ENCODE results near the gene TTC34.
"Not testable (repeated sequence)": the region's sequence is repeated elsewhere in the genome, so short reads cannot be mapped to it uniquely, and the experiment has no call there.

The TTC34 gene

DNA sequence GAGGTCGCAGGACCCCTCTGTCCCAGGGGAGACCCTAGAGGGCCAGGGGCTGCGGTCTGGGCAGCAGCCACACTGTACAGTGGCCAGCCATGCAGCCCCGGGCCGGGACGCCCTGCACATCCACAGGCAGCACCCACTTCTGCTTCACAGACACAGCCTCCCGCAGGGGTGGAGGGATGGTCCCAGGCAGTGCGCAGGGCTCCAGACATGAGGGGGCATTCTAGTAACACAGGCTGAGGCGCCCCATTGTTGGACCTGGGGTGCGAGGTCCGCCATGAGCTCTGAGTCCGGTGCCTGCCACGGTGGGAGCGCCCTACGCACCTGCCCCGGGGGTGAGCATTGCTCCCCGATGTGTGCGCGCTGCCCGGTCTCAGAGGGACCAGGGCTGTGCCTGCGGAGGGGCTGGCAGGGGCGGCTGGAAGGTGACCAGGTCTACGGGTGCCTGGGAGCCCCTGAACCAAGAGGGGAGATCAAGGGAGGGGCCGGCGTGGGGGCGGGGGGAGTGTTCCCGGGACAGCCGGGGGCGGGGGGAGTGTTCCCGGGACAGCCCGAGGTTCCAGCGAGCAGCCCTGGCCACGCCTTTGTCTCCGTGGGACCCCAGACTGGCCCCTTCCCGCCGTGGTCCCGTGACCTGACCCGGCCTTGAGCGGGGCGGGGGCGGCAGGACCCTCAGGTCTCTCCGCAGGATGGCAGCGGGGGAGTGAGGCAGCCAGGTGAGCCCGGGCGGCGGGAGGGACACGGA is 173.1 kb downstream of the TTC34 start:
- TF ChIP-seq, protein P1, sequence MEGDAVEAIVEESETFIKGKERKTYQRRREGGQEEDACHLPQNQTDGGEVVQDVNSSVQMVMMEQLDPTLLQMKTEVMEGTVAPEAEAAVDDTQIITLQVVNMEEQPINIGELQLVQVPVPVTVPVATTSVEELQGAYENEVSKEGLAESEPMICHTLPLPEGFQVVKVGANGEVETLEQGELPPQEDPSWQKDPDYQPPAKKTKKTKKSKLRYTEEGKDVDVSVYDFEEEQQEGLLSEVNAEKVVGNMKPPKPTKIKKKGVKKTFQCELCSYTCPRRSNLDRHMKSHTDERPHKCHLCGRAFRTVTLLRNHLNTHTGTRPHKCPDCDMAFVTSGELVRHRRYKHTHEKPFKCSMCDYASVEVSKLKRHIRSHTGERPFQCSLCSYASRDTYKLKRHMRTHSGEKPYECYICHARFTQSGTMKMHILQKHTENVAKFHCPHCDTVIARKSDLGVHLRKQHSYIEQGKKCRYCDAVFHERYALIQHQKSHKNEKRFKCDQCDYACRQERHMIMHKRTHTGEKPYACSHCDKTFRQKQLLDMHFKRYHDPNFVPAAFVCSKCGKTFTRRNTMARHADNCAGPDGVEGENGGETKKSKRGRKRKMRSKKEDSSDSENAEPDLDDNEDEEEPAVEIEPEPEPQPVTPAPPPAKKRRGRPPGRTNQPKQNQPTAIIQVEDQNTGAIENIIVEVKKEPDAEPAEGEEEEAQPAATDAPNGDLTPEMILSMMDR (IDR thresholded peaks at IDR 0.05), result no peak
- Histone ChIP-seq H3K36me3 (no peaks in the 10 kb centered on the region), H3K4me3 (ENCODE audit: low read depth in 1 of 2, low read length in 1 of 2) (no peak overlapping the region), H3K4me1 (ENCODE audit: control insufficient read depth in 1 of 2, insufficient read depth in 1 of 2, low read depth in 1 of 2, low read length in 1 of 2) (no peaks in the 10 kb centered on the region), H3K27me3 (peaks cover 93% of the 10 kb centered on the region), H3K9me3 (no peaks in the 10 kb centered on the region), H3K27ac (no peak overlapping the region)

DNA sequence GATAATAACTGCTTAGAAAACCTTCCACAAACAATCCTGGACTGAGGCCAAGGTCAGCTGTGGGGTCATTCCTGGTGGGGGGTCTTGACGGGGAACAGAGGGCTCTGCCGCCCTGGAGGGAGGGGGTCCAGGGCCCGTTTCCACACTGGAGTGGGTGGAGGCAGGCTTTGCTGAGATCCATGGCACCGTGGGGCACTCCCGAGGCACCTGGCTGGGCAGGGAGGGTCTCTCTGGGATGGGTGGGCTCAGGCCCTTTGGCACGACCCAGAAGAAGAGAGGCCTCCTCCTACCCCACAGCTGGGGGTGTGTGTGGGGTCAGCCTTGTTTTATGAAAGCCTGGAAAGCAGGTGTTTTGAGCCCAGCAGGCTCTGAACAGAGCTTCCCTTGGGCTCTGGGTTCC is 173.7 kb downstream of the TTC34 start:
- TF ChIP-seq, protein P1 (IDR thresholded peaks at IDR 0.05), result no peak
- Histone ChIP-seq H3K9me3 (no peaks in the 10 kb centered on the region), H3K27me3 (peaks cover 98% of the 10 kb centered on the region), H3K27ac (no peak overlapping the region), H3K4me1 (ENCODE audit: control insufficient read depth in 1 of 2, insufficient read depth in 1 of 2, low read depth in 1 of 2, low read length in 1 of 2) (no peaks in the 10 kb centered on the region), H3K36me3 (no peaks in the 10 kb centered on the region), H3K4me3 (ENCODE audit: low read depth in 1 of 2, low read length in 1 of 2) (no peak overlapping the region)

DNA sequence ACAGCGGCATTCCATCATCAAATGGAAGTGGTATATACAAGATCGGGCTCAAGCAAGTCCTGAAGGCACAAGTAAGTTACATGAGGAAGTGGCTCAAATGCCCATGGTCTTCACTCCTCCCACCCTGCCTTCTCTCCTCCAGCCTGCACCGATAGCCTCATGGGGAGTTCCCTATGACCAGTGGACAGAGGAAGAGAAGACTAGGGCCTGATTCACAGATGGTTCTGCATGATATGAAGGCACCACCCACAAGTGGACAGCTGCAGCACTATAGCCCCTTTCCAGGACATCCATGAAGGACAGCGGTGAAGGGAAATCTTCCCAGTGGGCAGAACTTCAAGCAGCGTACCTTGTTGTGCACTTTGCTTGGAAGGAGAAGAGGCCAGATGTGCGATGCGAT is 175.7 kb downstream of the TTC34 start:
- not testable (repeated sequence) for H3K27ac ChIP-seq; H3K4me1 ChIP-seq (ENCODE audit: control insufficient read depth in 1 of 2, insufficient read depth in 1 of 2, low read depth in 1 of 2, low read length in 1 of 2); H3K9me3 ChIP-seq; H3K4me3 ChIP-seq (ENCODE audit: low read depth in 1 of 2, low read length in 1 of 2); H3K36me3 ChIP-seq
- H3K27me3 ChIP-seq, result peaks cover 94% of the 10 kb centered on the region

DNA sequence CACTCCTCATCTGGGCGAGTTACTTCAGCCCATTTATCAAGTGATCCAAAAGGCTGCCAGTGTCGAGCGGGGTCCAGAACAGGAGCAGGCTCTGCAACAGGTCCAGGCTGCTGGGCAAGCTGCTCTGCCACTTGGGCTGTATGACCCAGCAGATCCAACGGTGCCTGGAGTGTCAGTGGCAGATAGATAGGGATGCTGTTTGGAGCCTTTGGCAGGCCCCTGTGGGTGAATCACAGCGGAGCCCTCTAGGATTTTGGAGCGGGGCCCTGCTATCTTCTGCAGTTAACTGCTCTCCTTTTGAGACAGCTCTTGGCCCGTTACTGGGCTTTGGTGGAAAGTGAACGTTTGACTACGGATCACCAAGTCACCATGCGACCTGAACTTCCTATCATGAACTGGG is 176.2 kb downstream of the TTC34 start:
- H3K27ac ChIP-seq, result no peak overlapping the region
- H3K9me3 ChIP-seq, result no peaks in the 10 kb centered on the region
- no peaks in the 10 kb centered on the region for H3K4me1 ChIP-seq (ENCODE audit: control insufficient read depth in 1 of 2, insufficient read depth in 1 of 2, low read depth in 1 of 2, low read length in 1 of 2)
- no peak overlapping the region for H3K4me3 ChIP-seq (ENCODE audit: low read depth in 1 of 2, low read length in 1 of 2)
- H3K36me3 ChIP-seq, result no peaks in the 10 kb centered on the region
- peaks cover 93% of the 10 kb centered on the region for H3K27me3 ChIP-seq
- TF ChIP-seq, protein P1 (IDR thresholded peaks at IDR 0.05), result no peak

DNA sequence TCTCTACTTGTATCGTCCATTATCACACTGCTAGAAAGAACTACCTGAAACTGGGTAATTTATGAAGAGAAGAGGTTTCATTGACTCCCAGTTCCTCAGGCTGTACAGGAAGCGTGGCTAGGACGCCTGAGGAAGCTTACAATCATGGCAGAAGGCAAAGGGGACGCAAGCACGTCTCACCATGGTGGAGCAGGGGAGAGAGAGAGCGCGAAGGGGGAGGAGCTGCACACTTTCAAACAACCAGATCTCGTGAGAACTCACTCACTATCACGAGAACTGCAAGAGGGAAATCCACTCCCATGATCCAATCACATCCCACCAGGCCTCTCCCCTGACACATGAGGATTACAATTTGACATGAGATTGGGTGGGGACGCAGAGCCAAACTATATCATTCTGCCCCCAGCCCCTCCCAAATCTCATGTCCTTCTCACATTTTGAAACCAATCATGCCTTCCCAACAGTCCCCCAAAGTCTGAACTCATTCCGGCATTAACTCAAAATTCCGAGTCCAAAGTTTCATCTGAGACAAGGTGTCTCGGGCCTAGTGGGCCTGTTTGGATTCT is 176.7 kb downstream of the TTC34 start:
- peaks cover 92% of the 10 kb centered on the region for H3K27me3 ChIP-seq
- no peaks in the 10 kb centered on the region for H3K36me3 ChIP-seq
- no peaks in the 10 kb centered on the region for H3K9me3 ChIP-seq
- no peak overlapping the region for H3K4me3 ChIP-seq (ENCODE audit: low read depth in 1 of 2, low read length in 1 of 2)
- H3K4me1 ChIP-seq (ENCODE audit: control insufficient read depth in 1 of 2, insufficient read depth in 1 of 2, low read depth in 1 of 2, low read length in 1 of 2), result no peaks in the 10 kb centered on the region
- TF ChIP-seq, protein P1 (IDR thresholded peaks at IDR 0.05), result no peak
- H3K27ac ChIP-seq, result no peak overlapping the region

DNA sequence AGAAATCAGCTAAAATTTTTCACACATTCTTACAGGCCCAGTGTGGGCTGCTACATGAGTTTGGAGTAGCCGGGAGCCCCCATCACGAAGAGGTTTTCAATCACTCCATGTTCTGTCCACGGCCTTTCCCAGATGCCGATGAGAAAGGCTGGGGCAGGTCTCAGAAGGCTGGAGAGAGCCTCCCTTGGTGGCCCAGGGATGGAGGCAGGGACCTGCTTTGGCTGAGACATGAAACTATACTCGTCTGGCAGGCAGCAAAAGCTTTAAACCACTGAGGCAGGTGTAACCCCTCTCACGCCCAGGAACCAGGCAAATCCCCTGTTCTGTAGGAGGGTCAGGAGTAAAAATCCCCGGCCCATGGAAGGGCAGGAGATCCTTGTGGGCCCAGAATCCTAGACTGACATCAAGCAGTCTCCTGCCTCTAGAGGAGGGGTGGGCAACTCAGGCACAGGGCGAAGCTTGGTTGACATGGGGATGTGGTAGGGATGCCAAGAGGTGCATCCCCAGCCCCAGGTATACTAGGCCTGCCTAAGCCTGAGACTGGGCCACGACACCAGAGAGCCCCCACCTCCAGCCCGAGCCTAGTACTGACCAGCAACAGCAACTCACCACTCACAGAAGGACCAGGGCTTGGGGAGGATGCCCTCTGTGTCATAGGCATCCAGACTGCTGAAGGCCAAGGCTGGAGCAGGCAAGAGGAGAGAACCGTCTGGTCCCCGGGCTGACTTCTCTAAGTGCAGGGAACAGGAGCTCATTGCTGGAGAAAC is 177.7 kb downstream of the TTC34 start:
- H3K27me3 ChIP-seq, result peaks cover 81% of the 10 kb centered on the region
- H3K9me3 ChIP-seq, result no peaks in the 10 kb centered on the region
- no peak overlapping the region for H3K4me3 ChIP-seq (ENCODE audit: low read depth in 1 of 2, low read length in 1 of 2)
- H3K4me1 ChIP-seq (ENCODE audit: control insufficient read depth in 1 of 2, insufficient read depth in 1 of 2, low read depth in 1 of 2, low read length in 1 of 2), result no peaks in the 10 kb centered on the region
- H3K36me3 ChIP-seq, result no peaks in the 10 kb centered on the region
- TF ChIP-seq, protein P1 (IDR thresholded peaks at IDR 0.05), result no peak
- no peak overlapping the region for H3K27ac ChIP-seq

All from neutrophil (primary cell).